HTERT RPE-1 (cell line): ENCODE measurements around the gene GALNT10.

ENCODE experiments used
- in situ Hi-C: fragments of 300-500 bp; cut with MboI; formaldehyde crosslinking; loops from 4 replicates; pipeline ENCODE4 v1.14.3; 2020; ENCODE audit warnings: low sequenced_read_pairs

Gene GALNT10

GRCh38 chr5:154228696-154229095, 38.2 kb downstream of the GALNT10 start:
- in situ Hi-C loops: no loop called here

- in situ Hi-C loops: no loop called here
Observed at GRCh38 chr5:154230526-154230925, 40.0 kb downstream of the GALNT10 start.

DNA sequence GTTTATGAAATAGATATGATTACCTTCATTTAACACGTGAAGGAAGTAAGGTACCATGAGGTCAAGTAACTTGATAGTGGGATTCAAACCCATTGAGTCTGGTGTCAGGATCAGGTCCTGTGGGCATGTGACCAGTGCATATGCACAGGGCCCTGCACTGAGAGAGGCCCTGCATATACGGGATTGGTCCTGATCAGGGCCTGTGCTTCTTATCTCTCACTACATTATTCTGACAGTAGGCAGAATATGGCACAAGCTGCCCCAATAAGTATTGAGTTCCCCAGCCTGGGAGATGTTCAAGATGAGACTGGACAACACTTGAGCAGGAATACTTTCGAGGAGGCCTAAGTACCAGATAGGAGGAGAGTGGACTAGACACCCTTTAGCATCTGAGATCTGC, 44.0 kb downstream of the GALNT10 start:
- in situ Hi-C loops: no loop called here

DNA sequence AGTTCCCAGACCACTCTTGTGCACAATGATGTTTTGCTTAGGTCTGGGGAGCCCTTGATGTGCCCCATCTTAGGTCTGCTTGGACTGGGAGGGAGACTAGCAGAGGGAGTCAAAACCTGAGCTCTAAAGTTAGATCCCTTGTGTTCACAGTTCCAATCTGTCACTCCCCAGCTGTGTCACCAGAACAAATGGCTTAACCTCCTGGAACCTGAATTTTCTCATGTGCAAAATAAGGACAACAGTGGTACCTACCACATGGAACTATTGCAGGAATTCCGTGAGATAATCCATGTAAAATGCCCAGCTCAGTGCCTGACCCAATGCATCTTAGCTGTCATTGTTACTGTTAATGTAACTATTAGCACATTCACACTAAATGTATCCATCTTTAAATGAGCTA, 45.5 kb downstream of the GALNT10 start:
- in situ Hi-C loops: no loop called here

- in situ Hi-C loops: no loop called here
Observed at GRCh38 chr5:154236536-154237375, 46.2 kb downstream of the GALNT10 start.

- in situ Hi-C loops: no loop called here
Observed at GRCh38 chr5:154237376-154237743, 46.8 kb downstream of the GALNT10 start.

- in situ Hi-C loops: no loop called here
Observed at GRCh38 chr5:154237946-154238345, 47.4 kb downstream of the GALNT10 start.

DNA sequence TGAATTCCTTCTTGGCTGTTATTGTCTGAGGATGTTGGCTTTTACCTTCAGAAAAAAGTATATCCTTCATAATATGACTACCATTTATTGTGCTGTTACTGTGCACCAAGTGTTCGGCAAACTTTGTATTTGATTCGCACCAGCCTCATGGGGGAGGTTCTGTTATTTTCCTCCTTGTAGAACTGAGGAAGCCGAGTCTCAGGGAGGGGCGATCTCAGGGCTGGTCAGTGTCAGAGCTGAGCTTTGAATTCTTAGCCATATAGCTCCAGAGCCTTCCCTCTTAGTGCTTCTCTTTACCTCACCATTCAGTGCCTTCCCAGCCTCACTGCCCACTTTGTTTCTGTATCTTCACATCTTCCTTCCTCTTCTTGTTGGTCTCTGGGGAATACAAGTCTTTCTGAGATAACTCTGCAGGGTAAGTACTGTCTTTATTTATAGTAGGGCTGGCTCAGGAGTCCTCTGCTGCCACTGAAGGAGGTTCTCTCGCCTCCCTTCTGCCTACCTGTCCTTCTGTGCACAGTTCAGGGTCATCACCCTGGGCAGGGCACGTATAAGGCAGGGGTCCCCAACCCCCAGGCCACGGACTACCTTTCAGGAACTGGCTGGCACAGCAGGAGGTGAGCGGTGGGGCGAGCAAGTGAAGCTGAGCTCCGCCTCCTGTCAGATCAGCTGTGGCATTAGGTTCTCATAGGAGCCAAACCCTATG, 48.4 kb downstream of the GALNT10 start:
- in situ Hi-C loops: no loop called here

DNA sequence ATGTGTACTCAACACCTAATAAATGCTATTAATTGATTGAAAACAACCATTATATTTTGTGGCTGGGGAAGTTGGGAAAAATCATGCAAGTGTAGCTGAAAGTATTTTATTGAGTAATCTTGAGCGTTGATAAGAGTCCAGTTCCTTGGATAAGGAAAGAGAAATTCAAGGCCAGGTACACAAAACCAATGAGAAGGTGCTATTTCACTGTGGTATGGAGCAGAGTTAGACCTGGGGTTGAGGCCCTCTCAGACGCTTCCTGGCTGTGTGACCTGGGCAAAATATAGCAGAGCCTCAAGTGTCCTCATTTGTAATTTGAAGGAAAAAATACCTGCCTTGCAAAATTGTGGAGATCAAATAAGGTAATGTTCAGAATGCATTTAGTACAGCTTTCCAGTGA, 50.1 kb downstream of the GALNT10 start:
- in situ Hi-C loops: no loop called here

DNA sequence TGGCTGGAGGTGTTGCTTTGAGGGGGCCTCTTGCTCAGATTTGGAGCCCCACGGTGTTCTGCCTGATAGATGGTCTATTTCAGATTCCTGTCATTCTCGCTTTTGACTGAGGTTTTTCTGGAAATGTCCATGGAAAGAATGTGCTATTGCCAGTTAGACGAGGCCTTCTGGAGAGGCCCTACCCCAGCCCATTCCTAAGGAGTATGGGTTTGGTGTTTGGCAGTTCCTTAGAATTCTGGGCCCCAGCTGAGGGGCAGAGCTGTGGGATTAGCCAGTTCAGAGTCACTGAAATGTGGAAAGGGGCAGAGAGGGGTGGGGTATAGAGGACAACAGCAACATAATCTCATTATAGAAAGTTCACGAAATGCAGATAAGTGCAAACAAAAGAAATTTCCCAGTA, 50.5 kb downstream of the GALNT10 start:
- in situ Hi-C loops: no loop called here

DNA sequence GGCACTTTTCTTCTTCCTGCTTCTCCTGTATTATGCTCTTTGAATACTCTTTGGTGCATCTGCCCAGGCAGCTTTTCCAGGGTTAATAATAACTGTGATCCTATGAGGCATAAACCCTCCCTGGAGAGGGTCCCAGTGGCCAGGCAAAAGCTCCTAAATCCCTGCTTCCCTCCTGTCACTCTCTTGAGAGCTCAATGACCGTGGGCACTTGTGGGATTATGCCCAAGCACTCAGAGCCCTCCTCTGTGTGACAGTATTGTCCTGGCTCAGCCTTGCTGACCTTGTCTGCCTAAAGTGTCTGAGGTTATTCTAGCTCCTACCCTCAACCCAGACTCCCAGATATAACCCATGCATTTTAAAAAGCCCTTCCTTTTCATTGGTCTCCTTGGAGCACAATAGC, 51.9 kb downstream of the GALNT10 start:
- in situ Hi-C loops: no loop called here

DNA sequence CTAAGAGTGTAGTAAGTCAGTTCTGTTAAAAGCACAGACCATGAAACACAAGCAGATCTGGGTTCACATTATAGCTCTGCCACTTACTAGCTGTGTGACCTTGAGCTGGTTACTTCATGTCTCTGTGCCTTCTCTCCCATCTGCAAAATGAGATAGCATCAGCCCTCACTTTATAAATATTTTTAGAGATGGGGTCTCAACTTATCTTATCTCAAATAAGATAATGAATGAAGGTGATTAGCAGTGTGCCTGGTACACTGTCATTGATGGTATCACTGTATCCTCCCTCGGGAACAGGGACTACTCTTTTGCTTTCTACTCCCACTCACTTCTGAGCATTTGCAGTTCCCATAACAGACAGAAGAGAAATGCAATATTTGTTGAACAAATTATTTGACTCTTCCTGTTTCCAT, 52.4 kb downstream of the GALNT10 start:
- in situ Hi-C loops: no loop called here

GRCh38 chr5:154243736-154244135, 53.2 kb downstream of the GALNT10 start:
- in situ Hi-C loops: no loop called here

DNA sequence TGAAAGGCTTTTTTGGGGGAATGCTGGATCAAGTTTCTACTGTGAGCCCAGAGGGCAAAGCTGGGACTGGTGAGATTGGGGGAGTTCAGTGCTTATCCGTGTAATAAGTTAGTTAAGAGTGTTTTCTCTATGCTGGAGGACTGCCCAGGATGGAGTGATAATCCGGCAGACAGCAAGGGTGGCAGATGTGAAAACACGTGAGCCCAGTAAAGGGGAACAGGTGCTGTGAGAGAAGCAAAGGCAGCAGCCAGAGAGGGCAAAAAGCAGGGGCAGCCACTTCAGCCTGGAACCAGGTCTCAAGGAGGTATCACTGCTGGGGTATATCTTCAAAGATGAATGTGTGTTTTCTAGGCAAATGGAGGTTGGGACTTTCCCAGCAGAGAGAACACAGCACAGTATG, 53.9 kb downstream of the GALNT10 start:
- in situ Hi-C loops: no loop called here

DNA sequence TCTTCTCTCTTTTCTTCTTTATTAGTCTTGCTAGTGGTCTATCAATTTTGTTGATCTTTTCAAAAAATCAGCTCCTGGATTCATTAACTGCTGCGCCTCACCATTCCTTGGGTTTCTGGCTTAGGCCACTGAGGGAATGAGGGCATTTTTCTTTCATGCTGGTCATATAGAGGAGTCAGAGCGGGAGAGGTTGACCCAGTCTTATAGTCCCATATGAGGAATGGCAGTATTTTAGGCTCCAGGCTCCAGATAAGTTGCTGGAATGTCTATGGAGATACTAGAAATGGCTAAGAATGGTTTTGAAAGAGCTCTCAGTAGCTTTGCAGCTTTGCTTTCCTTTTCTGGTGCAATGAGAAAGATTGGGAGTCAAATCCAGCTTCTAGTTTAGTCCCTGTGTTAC, 58.2 kb downstream of the GALNT10 start:
- in situ Hi-C loops: no loop called here

GRCh38 chr5:154249826-154250225, 59.3 kb downstream of the GALNT10 start:
- in situ Hi-C loops: no loop called here

GRCh38 chr5:154251529-154251928, 61.0 kb downstream of the GALNT10 start:
- in situ Hi-C loops: no loop called here

- in situ Hi-C loops: no loop called here
Observed at GRCh38 chr5:154253807-154254206, 63.3 kb downstream of the GALNT10 start.

DNA sequence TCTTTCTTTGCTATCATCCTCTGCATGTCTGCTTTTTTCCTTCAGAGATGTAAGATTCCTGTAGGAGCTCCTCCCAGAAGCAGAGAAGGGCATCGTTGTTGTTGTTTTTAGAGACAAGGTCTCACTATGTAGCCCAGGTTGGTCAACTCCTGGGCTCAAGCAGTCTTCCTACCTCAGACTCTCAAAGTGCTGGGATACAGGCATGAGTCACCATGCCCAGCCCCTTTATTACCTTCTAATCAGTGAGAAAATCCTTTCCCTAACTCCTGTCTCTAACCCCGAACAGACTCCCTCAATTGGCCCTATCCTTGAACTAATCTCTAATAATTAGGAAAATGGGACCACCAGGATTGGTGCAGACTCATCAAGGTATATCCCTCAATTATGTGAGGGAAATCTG, 64.4 kb downstream of the GALNT10 start:
- in situ Hi-C loops: no loop called here

DNA sequence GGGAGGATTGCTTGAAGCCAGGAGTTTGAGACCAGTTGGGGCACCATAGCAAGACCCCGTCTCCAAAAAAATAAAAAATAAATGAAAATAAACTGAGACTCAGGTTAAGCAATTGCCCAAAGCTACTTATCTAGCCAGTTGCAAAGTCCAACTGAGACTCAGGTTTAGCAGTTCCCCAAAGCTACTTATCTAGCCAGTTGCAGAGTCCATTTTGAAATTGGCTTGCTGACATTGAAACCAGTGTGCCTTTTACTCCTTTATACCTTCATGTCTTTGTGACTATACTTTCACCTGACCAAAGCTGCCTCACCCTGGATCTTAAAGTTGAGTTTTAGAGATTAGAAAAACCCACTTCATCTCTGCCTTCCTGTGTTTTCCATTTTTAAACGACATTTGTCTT, 66.5 kb downstream of the GALNT10 start:
- in situ Hi-C loops: no loop called here

DNA sequence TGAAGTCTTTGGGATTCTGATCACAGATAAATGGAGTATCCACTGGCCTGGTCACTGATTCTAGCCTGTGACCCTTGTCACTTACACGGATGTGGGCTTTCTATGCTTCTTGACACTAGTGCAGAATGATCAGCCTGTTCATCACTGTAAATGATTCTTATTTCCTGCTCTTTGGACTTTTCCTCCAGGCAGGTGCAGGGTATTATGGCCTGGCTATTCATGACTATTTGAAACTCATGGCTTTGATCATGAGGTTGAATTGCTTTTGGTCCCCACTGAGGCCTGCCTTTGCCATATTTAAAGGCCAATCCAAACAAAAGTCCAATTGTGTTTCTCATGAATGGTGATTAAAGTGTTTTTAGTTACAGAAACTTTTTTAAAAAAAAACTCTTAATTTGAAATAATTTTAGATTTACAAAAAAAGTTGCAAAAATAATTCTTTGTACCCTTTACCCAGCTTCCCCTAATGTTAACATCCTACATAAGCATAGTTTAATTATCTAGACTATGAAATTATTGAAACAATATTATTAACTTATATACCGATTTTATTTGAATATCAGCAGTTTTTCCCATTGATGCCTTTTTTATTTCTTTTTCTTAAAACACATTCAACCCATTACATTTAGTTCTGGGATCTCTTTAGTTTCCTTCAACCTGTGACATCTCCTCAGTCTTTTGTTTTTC, 68.1 kb downstream of the GALNT10 start:
- in situ Hi-C loops: no loop called here
